HL-60 (cell line): ENCODE measurements around the gene POU5F2.

Source experiments
- DNase-seq, 2 experiments: peaks; one replicate each; pipeline ENCODE4 v3.0.0-alpha.2; 2010 to 2020; ENCODE audit warnings: low read depth in 1 of 2, low spot score in 1 of 2
- H3K27ac ChIP-seq: fragments of 250-450 bp; sonication (Bioruptor Pico); replicated peaks from 2 replicates; pipeline ENCODE4 v1.5.1; 2020; ENCODE audit warnings: mild to moderate bottlenecking, moderate library complexity
- H3K27me3 ChIP-seq: fragments of 250-450 bp; sonication (Bioruptor Pico); 2 replicates; pipeline ENCODE4 v1.5.1; 2021; ENCODE audit warnings: mild to moderate bottlenecking, moderate library complexity; ENCODE audit not compliant: insufficient read depth, poor library complexity, severe bottlenecking
- H3K4me3 ChIP-seq: replicated peaks from 2 replicates; pipeline ENCODE4 v1.5.1; 2011; ENCODE audit warnings: mild to moderate bottlenecking, control low read depth, low read length; ENCODE audit not compliant: insufficient read depth
- GABPA ChIP-seq: IDR thresholded peaks from 2 replicates; pipeline ENCODE4 v1.6.1; 2012; ENCODE audit warnings: low read depth
- POLR2AphosphoS5 ChIP-seq: IDR thresholded peaks from 2 replicates; pipeline ENCODE4 v1.6.1; 2012; ENCODE audit warnings: low read depth
- SPI1 ChIP-seq: IDR thresholded peaks from 2 replicates; pipeline ENCODE4 v1.6.1; 2012; ENCODE audit warnings: low read depth, mild to moderate bottlenecking, borderline replicate concordance
- TF ChIP-seq, protein P1 (sequence below): IDR thresholded peaks from 2 replicates; pipeline ENCODE4 v1.6.1; 2012; ENCODE audit warnings: low read depth; ENCODE audit not compliant: insufficient replicate concordance
- TF ChIP-seq, protein P2 (sequence below): IDR thresholded peaks from one replicate; pipeline ENCODE4 v1.5.1; 2011; ENCODE audit warnings: low read length, control low read depth, inconsistent platforms; ENCODE audit not compliant: insufficient read depth

POU5F2 gene

DNA sequence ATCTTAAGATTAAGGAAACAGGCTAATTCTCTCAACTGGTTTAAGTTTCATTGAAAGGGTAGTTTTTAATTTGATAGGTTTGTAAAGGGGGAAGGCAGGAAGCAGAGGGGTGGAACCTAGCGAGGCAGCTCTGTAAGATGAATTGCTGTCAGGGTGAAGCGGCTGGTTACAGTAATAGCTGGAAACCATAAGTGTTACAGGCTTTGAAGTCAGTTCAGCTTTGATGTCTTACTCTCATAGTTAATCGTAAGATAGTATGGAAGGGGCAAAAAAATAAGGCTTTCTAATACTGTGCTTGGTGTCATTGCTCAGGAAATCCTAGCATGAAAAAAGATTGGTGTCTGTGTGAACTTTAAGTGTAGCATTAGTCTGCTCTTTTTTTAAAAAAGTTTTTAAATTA is 20.3 kb downstream of the POU5F2 start:
- TF ChIP-seq SPI1, result no peak
- TF ChIP-seq, protein P1, sequence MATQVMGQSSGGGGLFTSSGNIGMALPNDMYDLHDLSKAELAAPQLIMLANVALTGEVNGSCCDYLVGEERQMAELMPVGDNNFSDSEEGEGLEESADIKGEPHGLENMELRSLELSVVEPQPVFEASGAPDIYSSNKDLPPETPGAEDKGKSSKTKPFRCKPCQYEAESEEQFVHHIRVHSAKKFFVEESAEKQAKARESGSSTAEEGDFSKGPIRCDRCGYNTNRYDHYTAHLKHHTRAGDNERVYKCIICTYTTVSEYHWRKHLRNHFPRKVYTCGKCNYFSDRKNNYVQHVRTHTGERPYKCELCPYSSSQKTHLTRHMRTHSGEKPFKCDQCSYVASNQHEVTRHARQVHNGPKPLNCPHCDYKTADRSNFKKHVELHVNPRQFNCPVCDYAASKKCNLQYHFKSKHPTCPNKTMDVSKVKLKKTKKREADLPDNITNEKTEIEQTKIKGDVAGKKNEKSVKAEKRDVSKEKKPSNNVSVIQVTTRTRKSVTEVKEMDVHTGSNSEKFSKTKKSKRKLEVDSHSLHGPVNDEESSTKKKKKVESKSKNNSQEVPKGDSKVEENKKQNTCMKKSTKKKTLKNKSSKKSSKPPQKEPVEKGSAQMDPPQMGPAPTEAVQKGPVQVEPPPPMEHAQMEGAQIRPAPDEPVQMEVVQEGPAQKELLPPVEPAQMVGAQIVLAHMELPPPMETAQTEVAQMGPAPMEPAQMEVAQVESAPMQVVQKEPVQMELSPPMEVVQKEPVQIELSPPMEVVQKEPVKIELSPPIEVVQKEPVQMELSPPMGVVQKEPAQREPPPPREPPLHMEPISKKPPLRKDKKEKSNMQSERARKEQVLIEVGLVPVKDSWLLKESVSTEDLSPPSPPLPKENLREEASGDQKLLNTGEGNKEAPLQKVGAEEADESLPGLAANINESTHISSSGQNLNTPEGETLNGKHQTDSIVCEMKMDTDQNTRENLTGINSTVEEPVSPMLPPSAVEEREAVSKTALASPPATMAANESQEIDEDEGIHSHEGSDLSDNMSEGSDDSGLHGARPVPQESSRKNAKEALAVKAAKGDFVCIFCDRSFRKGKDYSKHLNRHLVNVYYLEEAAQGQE, result no peak
- TF ChIP-seq, protein P2, sequence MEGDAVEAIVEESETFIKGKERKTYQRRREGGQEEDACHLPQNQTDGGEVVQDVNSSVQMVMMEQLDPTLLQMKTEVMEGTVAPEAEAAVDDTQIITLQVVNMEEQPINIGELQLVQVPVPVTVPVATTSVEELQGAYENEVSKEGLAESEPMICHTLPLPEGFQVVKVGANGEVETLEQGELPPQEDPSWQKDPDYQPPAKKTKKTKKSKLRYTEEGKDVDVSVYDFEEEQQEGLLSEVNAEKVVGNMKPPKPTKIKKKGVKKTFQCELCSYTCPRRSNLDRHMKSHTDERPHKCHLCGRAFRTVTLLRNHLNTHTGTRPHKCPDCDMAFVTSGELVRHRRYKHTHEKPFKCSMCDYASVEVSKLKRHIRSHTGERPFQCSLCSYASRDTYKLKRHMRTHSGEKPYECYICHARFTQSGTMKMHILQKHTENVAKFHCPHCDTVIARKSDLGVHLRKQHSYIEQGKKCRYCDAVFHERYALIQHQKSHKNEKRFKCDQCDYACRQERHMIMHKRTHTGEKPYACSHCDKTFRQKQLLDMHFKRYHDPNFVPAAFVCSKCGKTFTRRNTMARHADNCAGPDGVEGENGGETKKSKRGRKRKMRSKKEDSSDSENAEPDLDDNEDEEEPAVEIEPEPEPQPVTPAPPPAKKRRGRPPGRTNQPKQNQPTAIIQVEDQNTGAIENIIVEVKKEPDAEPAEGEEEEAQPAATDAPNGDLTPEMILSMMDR, result no peak
- TF ChIP-seq GABPA, result no peak
- TF ChIP-seq POLR2AphosphoS5, result no peak
- Histone ChIP-seq H3K27me3 (no peaks in the 10 kb centered on the region), H3K4me3 (no peak overlapping the region), H3K27ac (no peak overlapping the region)
- DNase-seq, result no peak

DNA sequence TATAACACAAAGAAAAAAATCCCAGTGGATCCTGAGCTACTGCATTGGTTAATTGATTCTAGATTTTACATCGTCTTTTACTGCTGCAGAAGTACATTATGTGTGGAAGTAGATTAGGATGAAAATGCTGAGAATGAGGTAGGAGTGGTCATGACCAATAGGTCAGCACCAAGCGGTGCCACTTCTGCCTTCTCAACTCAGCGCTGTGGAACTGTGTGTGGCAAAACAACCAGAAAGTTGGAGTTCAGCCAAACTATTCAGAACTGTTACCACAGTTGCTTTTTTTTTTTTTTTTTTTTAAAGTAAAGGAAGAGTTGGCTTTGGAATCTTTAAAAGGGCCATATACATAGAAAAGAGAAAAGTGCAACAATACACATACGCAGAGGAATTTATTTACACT is 24.2 kb downstream of the POU5F2 start:
- no peak overlapping the region for H3K4me3 ChIP-seq
- TF ChIP-seq SPI1, result no peak
- TF ChIP-seq GABPA, result no peak
- TF ChIP-seq, protein P1, result no peak
- TF ChIP-seq, protein P2, result no peak
- no peak for TF ChIP-seq POLR2AphosphoS5
- H3K27ac ChIP-seq, result no peak overlapping the region
- H3K27me3 ChIP-seq, result no peaks in the 10 kb centered on the region
- peak in 1 of 2 experiments; percentile 38 for DNase-seq

DNA sequence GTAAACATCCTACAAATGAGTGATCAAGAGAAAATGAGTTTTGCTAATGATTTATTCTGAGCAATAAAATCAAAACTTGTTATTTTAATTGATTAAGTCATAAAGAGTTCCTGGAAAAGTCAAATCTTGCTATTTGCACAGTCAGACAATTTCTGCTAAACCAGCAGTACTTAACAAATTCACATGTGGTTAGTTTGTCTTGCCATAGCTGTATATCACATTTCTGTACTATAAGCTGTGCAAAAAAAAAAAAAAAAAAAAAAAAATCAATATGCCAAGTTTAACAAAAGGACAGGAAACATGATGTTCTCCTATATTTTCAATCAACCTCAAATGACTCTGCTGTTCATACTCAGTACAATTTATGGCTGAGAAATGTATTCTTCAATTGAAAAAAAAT is 24.9 kb downstream of the POU5F2 start:
- H3K27me3 ChIP-seq, result no peaks in the 10 kb centered on the region
- TF ChIP-seq POLR2AphosphoS5 (no peak), GABPA (no peak), SPI1 (no peak)
- TF ChIP-seq, protein P1, result no peak
- TF ChIP-seq, protein P2, result no peak
- H3K4me3 ChIP-seq, result no peak overlapping the region
- no peak overlapping the region for H3K27ac ChIP-seq
- no peak for DNase-seq
